Tibial nerve (tissue), 4 donors: ENCODE results near the gene CCDC50.

Experiments
- CTCF ChIP-seq, 5 experiments: fragments of 200-600 bp in 3 of 5; fragments of 450-650 bp in 2 of 5; sonication (generic) in 3 of 5; IDR thresholded peaks; one replicate each; pipeline ENCODE4 v1.5.1; 2016 to 2019; ENCODE audit warnings: antibody characterized with exemption in 5 of 5, mild to moderate bottlenecking in 3 of 5, moderate library complexity in 2 of 5
- EP300 ChIP-seq, 2 donors: sonication (generic); formaldehyde crosslinking; IDR thresholded peaks; one replicate each; pipeline ENCODE4 v1.6.1; 2017; ENCODE audit warnings: antibody characterized with exemption in 2 of 2, mild to moderate bottlenecking in 1 of 2
- POLR2A ChIP-seq, 2 donors: fragments of 450-650 bp; IDR thresholded peaks; one replicate each; pipeline ENCODE4 v1.6.1; 2017; ENCODE audit warnings: antibody characterized with exemption in 2 of 2, mild to moderate bottlenecking in 2 of 2, moderate library complexity in 2 of 2

- TF ChIP-seq CTCF (IDR thresholded peaks at IDR 0.05) (no peak), POLR2A (IDR thresholded peaks at IDR 0.05) (no peak), EP300 (IDR thresholded peaks at IDR 0.05) (no peak)
Observed at GRCh38 chr3:191425322-191425734, 96.1 kb downstream of the CCDC50 start.
